BLaER1 treated with 17β-estradiol and CSF1 and Interleukin-3, amounts not matched to agents 10 nM and 100 nM (cell line): Measurements from ENCODE around the gene EDA.
"Not testable (repeated sequence)": the region's sequence is repeated elsewhere in the genome, so short reads cannot be mapped to it uniquely, and the experiment has no call there.

ENCODE experiments used
- H3K27ac ChIP-seq, 11 experiments: shearing (Covaris generic); formaldehyde crosslinking; 2 replicates each; pipeline ENCODE4 v1.8.1; 2022
- H3K27me3 ChIP-seq, 11 experiments: shearing (Covaris generic); formaldehyde crosslinking; 2 replicates each; pipeline ENCODE4 v1.8.1; 2022
- H3K36me3 ChIP-seq, 11 experiments: shearing (Covaris generic); formaldehyde crosslinking; 2 replicates each; pipeline ENCODE4 v1.8.1; 2022
- H3K4me1 ChIP-seq, 10 experiments: shearing (Covaris generic); formaldehyde crosslinking; 2 replicates each; pipeline ENCODE4 v1.8.1; 2022
- H3K4me2 ChIP-seq, 11 experiments: shearing (Covaris generic); formaldehyde crosslinking; 2 replicates each; pipeline ENCODE4 v1.8.1; 2022
- H3K4me3 ChIP-seq, 10 experiments: shearing (Covaris generic); formaldehyde crosslinking; 2 replicates each; pipeline ENCODE4 v1.8.1; 2022
- H3K9ac ChIP-seq, 11 experiments: shearing (Covaris generic); formaldehyde crosslinking; 2 replicates each; pipeline ENCODE4 v1.8.1; 2022
- H3K9me3 ChIP-seq, 11 experiments: shearing (Covaris generic); formaldehyde crosslinking; replicated peaks in 1 of 11; 2 replicates each; pipeline ENCODE4 v1.8.1; 2022
- H4K20me1 ChIP-seq, 11 experiments: shearing (Covaris generic); formaldehyde crosslinking; 2 replicates each; pipeline ENCODE4 v1.8.1; 2022
- Cebpa-rat ChIP-seq, 11 experiments: shearing (Covaris generic); IDR thresholded peaks; 2 replicates each; pipeline ENCODE4 v1.8.1; 2022

The EDA gene

GRCh38 chrX:69993494-69993893 lies 377.6 kb downstream of the EDA start:
- Histone ChIP-seq H3K4me3 (no peak overlapping the region), H3K9me3 (peaks cover 0 to 22% (median 19%) of the 10 kb centered on the region in 11 experiments; a peak in 17 of 22 replicates), H4K20me1 (no peaks in the 10 kb centered on the region; a peak in 1 of 22 replicates), H3K27me3 (peaks cover 34 to 89% (median 80%) of the 10 kb centered on the region in 11 experiments; a peak in 21 of 22 replicates), H3K27ac (no peak overlapping the region), H3K4me1 (peaks cover 0 to 6% (median 0%) of the 10 kb centered on the region in 10 experiments; a peak in 4 of 20 replicates), H3K36me3 (no peaks in the 10 kb centered on the region), H3K9ac (no peak overlapping the region), H3K4me2 (no peak overlapping the region)
- TF ChIP-seq Cebpa-rat (IDR thresholded peaks at IDR 0.05): no peak

- Histone ChIP-seq H3K4me1 (no peaks in the 10 kb centered on the region), H4K20me1 (no peaks in the 10 kb centered on the region), H3K36me3 (no peaks in the 10 kb centered on the region), H3K9me3 (peaks cover 0 to 26% (median 20%) of the 10 kb centered on the region in 11 experiments; a peak in 17 of 22 replicates), H3K27me3 (peaks cover 35 to 95% (median 82%) of the 10 kb centered on the region in 11 experiments), H3K27ac (no peak overlapping the region), H3K4me2 (no peak overlapping the region), H3K4me3 (no peak overlapping the region), H3K9ac (no peak overlapping the region)
- TF ChIP-seq Cebpa-rat (IDR thresholded peaks at IDR 0.05): no peak
Measured at GRCh38 chrX:69995362-69996112, 379.6 kb downstream of the EDA start.

- H4K20me1 ChIP-seq: no peaks in the 10 kb centered on the region
- peaks cover 38 to 97% (median 85%) of the 10 kb centered on the region in 11 experiments for H3K27me3 ChIP-seq
- H3K9ac ChIP-seq: no peak overlapping the region
- no peaks in the 10 kb centered on the region for H3K4me1 ChIP-seq
- no peak overlapping the region for H3K27ac ChIP-seq
- H3K9me3 ChIP-seq: peaks cover 0 to 26% (median 20%) of the 10 kb centered on the region in 11 experiments; a peak in 17 of 22 replicates
- no peak for TF ChIP-seq Cebpa-rat (IDR thresholded peaks at IDR 0.05)
- H3K36me3 ChIP-seq: no peaks in the 10 kb centered on the region
- H3K4me3 ChIP-seq: no peak overlapping the region
- no peak overlapping the region for H3K4me2 ChIP-seq
Measured at GRCh38 chrX:69996113-69996468, 380.2 kb downstream of the EDA start.

GRCh38 chrX:69998299-69998698 lies 382.4 kb downstream of the EDA start:
- Histone ChIP-seq H3K9me3 (peaks cover 0 to 26% (median 20%) of the 10 kb centered on the region in 11 experiments; a peak in 17 of 22 replicates), H3K27me3 (peaks cover 51 to 99% (median 92%) of the 10 kb centered on the region in 11 experiments)
- not testable (repeated sequence) for H3K4me2 ChIP-seq, H4K20me1 ChIP-seq, H3K36me3 ChIP-seq, H3K27ac ChIP-seq, H3K4me1 ChIP-seq, H3K9ac ChIP-seq, H3K4me3 ChIP-seq

GRCh38 chrX:70001269-70001668 lies 385.4 kb downstream of the EDA start:
- no peak for TF ChIP-seq Cebpa-rat (IDR thresholded peaks at IDR 0.05)
- no peak overlapping the region for H3K4me3 ChIP-seq
- H3K9ac ChIP-seq: no peak overlapping the region
- H4K20me1 ChIP-seq: no peaks in the 10 kb centered on the region
- no peak overlapping the region for H3K27ac ChIP-seq
- H3K4me1 ChIP-seq: no peaks in the 10 kb centered on the region
- H3K27me3 ChIP-seq: peaks cover 49 to 99% (median 86%) of the 10 kb centered on the region in 11 experiments
- no peak overlapping the region for H3K4me2 ChIP-seq
- peaks cover 0 to 26% (median 19%) of the 10 kb centered on the region in 11 experiments; a peak in 17 of 22 replicates for H3K9me3 ChIP-seq
- H3K36me3 ChIP-seq: no peaks in the 10 kb centered on the region

GRCh38 chrX:70001708-70002341 lies 385.9 kb downstream of the EDA start:
- H3K4me3 ChIP-seq: no peak overlapping the region
- H3K27ac ChIP-seq: no peak overlapping the region
- peaks cover 0 to 23% (median 14%) of the 10 kb centered on the region in 11 experiments; a peak in 16 of 22 replicates for H3K9me3 ChIP-seq
- no peak for TF ChIP-seq Cebpa-rat (IDR thresholded peaks at IDR 0.05)
- no peaks in the 10 kb centered on the region for H3K36me3 ChIP-seq
- H3K27me3 ChIP-seq: peaks cover 46 to 99% (median 86%) of the 10 kb centered on the region in 11 experiments
- H3K9ac ChIP-seq: no peak overlapping the region
- no peak overlapping the region for H3K4me2 ChIP-seq
- H3K4me1 ChIP-seq: no peaks in the 10 kb centered on the region
- H4K20me1 ChIP-seq: no peaks in the 10 kb centered on the region

- H3K27ac ChIP-seq: no peak overlapping the region
- no peak overlapping the region for H3K9ac ChIP-seq
- H3K4me2 ChIP-seq: no peak overlapping the region
- peaks cover 0 to 3% (median 0%) of the 10 kb centered on the region in 11 experiments; a peak in 2 of 22 replicates for H4K20me1 ChIP-seq
- H3K4me3 ChIP-seq: no peak overlapping the region
- no peaks in the 10 kb centered on the region for H3K36me3 ChIP-seq
- H3K9me3 ChIP-seq: peaks cover 0 to 12% (median 0%) of the 10 kb centered on the region in 11 experiments; a peak in 4 of 22 replicates
- no peak for TF ChIP-seq Cebpa-rat (IDR thresholded peaks at IDR 0.05)
- peaks cover 75 to 100% (median 89%) of the 10 kb centered on the region in 11 experiments for H3K27me3 ChIP-seq
- H3K4me1 ChIP-seq: no peaks in the 10 kb centered on the region
Measured at GRCh38 chrX:70007946-70008345, 392.0 kb downstream of the EDA start.

- Histone ChIP-seq H3K4me3 (no peak overlapping the region), H3K4me1 (no peaks in the 10 kb centered on the region), H3K27ac (no peak overlapping the region), H3K4me2 (no peak overlapping the region), H3K36me3 (no peaks in the 10 kb centered on the region), H4K20me1 (peaks cover 0 to 3% (median 0%) of the 10 kb centered on the region in 11 experiments; a peak in 2 of 22 replicates), H3K27me3 (peaks cover 75 to 100% (median 89%) of the 10 kb centered on the region in 11 experiments), H3K9me3 (peaks cover 0 to 12% (median 0%) of the 10 kb centered on the region in 11 experiments; a peak in 5 of 22 replicates), H3K9ac (no peak overlapping the region)
- no peak for TF ChIP-seq Cebpa-rat (IDR thresholded peaks at IDR 0.05)
Measured at GRCh38 chrX:70009049-70009448, 393.1 kb downstream of the EDA start.

- Histone ChIP-seq H4K20me1 (peaks cover 0 to 3% (median 0%) of the 10 kb centered on the region in 11 experiments; a peak in 2 of 22 replicates), H3K4me1 (no peaks in the 10 kb centered on the region), H3K9ac (no peak overlapping the region), H3K36me3 (no peaks in the 10 kb centered on the region), H3K27ac (no peak overlapping the region), H3K27me3 (peaks cover 80 to 100% (median 90%) of the 10 kb centered on the region in 11 experiments), H3K9me3 (peaks cover 0 to 12% (median 0%) of the 10 kb centered on the region in 11 experiments; a peak in 6 of 22 replicates), H3K4me2 (no peak overlapping the region), H3K4me3 (no peak overlapping the region)
- TF ChIP-seq Cebpa-rat (IDR thresholded peaks at IDR 0.05): no peak
Measured at GRCh38 chrX:70009970-70010369, 394.1 kb downstream of the EDA start.
